Activated naive CD4-positive, alpha-beta T cell treated with anti-CD3 and anti-CD28 coated beads, Interleukin-2, amount 50 U/mL, for 72 hours (primary cell): ENCODE measurements around the gene HERPUD1. TPM values are rescaled to one million over a fixed set of nuclear protein-coding genes. Genes with fewer than 3 reads are reported as not detected.
A peak's percentile ranks its signal among the peaks of the same experiment; 100 is the strongest.
"Not testable (repeated sequence)": the region's sequence is repeated elsewhere in the genome, so short reads cannot be mapped to it uniquely, and the experiment has no call there.

Experiments
- ATAC-seq, 2 donors: fragments of 150-1000 bp; cut with Tn5 transposase; 2 replicates each; pipeline ENCODE4 v1.10.0; 2021; ENCODE audit warnings: mild to moderate bottlenecking in 2 of 2, moderate library complexity in 2 of 2
- DNase-seq, 2 donors: peaks; one replicate each; pipeline ENCODE4 v3.0.0; 2021 to 2022; ENCODE audit warnings: low spot score in 2 of 2
- H3K27ac Mint-ChIP-seq, 2 donors: one replicate each; pipeline ENCODE4 v1.8.0; 2022; ENCODE audit warnings: mild to moderate bottlenecking in 2 of 2, mixed read lengths in 2 of 2
- H3K36me3 Mint-ChIP-seq, 2 donors: one replicate each; pipeline ENCODE4 v1.8.0; 2022; ENCODE audit warnings: mixed read lengths in 2 of 2
- H3K9me3 Mint-ChIP-seq, 2 donors: one replicate each; pipeline ENCODE4 v1.8.0; 2022; ENCODE audit warnings: mixed read lengths in 2 of 2
- total RNA-seq, 2 donors: library from RNA; stranded (reverse); gene quantifications; one replicate each; pipeline ENCODE4 v1.2.3, GENCODE V29; 2022

Gene HERPUD1
- total RNA-seq, 2 donors from 2014 or later, result 146 to 175 TPM

GRCh38 chr16:56977823-56978430, 46.0 kb downstream of the HERPUD1 start:
- Mint-ChIP-seq H3K27ac (peak overlapping the region; percentile 62 to 84), H3K9me3 (no peaks in the 10 kb centered on the region), H3K36me3 (peaks cover 8 to 26% of the 10 kb centered on the region in 2 donors)
- DNase-seq, result no peak
- no peak for ATAC-seq

- DNase-seq (no peak), ATAC-seq (no peak)
- H3K36me3 Mint-ChIP-seq, result peaks cover 18 to 36% of the 10 kb centered on the region in 2 donors
- no peaks in the 10 kb centered on the region for H3K9me3 Mint-ChIP-seq
- peak overlapping the region in 1 of 2 donors; percentile 100 for H3K27ac Mint-ChIP-seq
These were observed 48.2 kb downstream of the HERPUD1 start for GRCh38 chr16:56980201-56980535.

- Mint-ChIP-seq H3K36me3 (peaks cover 26 to 39% of the 10 kb centered on the region in 2 donors), H3K27ac (peak overlapping the region; percentile 88 to 100), H3K9me3 (no peaks in the 10 kb centered on the region)
- no peak for ATAC-seq
- no peak for DNase-seq
These were observed 49.1 kb downstream of the HERPUD1 start for GRCh38 chr16:56980792-56981724.

- no peaks in the 10 kb centered on the region for H3K9me3 Mint-ChIP-seq
- peak overlapping the region; percentile 88 to 100 for H3K27ac Mint-ChIP-seq
- H3K36me3 Mint-ChIP-seq, result peaks cover 31 to 43% of the 10 kb centered on the region in 2 donors
- ATAC-seq (no peak), DNase-seq (no peak)
These were observed 49.9 kb downstream of the HERPUD1 start for GRCh38 chr16:56981729-56982271.

GRCh38 chr16:56982695-56983094, 50.8 kb downstream of the HERPUD1 start:
- H3K27ac Mint-ChIP-seq, result peak overlapping the region; percentile 88 to 100

GRCh38 chr16:56983211-56983751, 51.3 kb downstream of the HERPUD1 start:
- no peaks in the 10 kb centered on the region for H3K9me3 Mint-ChIP-seq
- ATAC-seq, result no peak
- H3K27ac Mint-ChIP-seq, result peak overlapping the region; percentile 88 to 100
- no peak for DNase-seq
- peaks cover 42 to 50% of the 10 kb centered on the region in 2 donors for H3K36me3 Mint-ChIP-seq

More at GRCh38 chr16:56982695-56983094, 50.8 kb downstream of the HERPUD1 start:
- no peaks in the 10 kb centered on the region for H3K9me3 Mint-ChIP-seq
- no peak for ATAC-seq
- H3K36me3 Mint-ChIP-seq, result peaks cover 36 to 45% of the 10 kb centered on the region in 2 donors
- DNase-seq, result no peak

GRCh38 chr16:56984639-56985038, 52.7 kb downstream of the HERPUD1 start:
- H3K27ac Mint-ChIP-seq, result peak overlapping the region; percentile 83 to 100
- peaks cover 54 to 63% of the 10 kb centered on the region in 2 donors for H3K36me3 Mint-ChIP-seq
- no peak for ATAC-seq
- peak in 1 of 2 donors; percentile 55 for DNase-seq
- H3K9me3 Mint-ChIP-seq, result no peaks in the 10 kb centered on the region

- peaks cover 62 to 71% of the 10 kb centered on the region in 2 donors for H3K36me3 Mint-ChIP-seq
- no peaks in the 10 kb centered on the region for H3K9me3 Mint-ChIP-seq
- H3K27ac Mint-ChIP-seq, result peak overlapping the region; percentile 83 to 100
- DNase-seq, result peak in 1 of 2 donors; percentile 54
- ATAC-seq, result no peak
These were observed 53.5 kb downstream of the HERPUD1 start for GRCh38 chr16:56985288-56985961.

- peaks cover 67 to 76% of the 10 kb centered on the region in 2 donors for H3K36me3 Mint-ChIP-seq
- H3K9me3 Mint-ChIP-seq, result no peaks in the 10 kb centered on the region
- no peak for ATAC-seq
- no peak for DNase-seq
- peak overlapping the region; percentile 83 to 100 for H3K27ac Mint-ChIP-seq
These were observed 54.0 kb downstream of the HERPUD1 start for GRCh38 chr16:56985962-56986360.

- Mint-ChIP-seq H3K9me3 (no peaks in the 10 kb centered on the region), H3K36me3 (peaks cover 70 to 76% of the 10 kb centered on the region in 2 donors)
These were observed 54.4 kb downstream of the HERPUD1 start for GRCh38 chr16:56986361-56986760.

GRCh38 chr16:56986908-56987307, 55.0 kb downstream of the HERPUD1 start:
- DNase-seq, ATAC-seq, H3K9me3 Mint-ChIP-seq: not testable (repeated sequence)
- Mint-ChIP-seq H3K36me3 (peaks cover 75 to 76% of the 10 kb centered on the region in 2 donors), H3K27ac (peak overlapping the region; percentile 83 to 100)

More at GRCh38 chr16:56986361-56986760, 54.4 kb downstream of the HERPUD1 start:
- peak overlapping the region; percentile 83 to 100 for H3K27ac Mint-ChIP-seq
- no peak for ATAC-seq
- DNase-seq, result no peak

GRCh38 chr16:56987692-56988091, 55.8 kb downstream of the HERPUD1 start:
- peak overlapping the region; percentile 100 for H3K27ac Mint-ChIP-seq
- ATAC-seq (no peak), DNase-seq (no peak)
- peaks cover 71 to 74% of the 10 kb centered on the region in 2 donors for H3K36me3 Mint-ChIP-seq
- no peaks in the 10 kb centered on the region for H3K9me3 Mint-ChIP-seq

GRCh38 chr16:56988161-56988947, 56.4 kb downstream of the HERPUD1 start:
- DNase-seq, result peak in 1 of 2 donors; percentile 59
- ATAC-seq, result no peak
- H3K36me3 Mint-ChIP-seq, result peaks cover 75% of the 10 kb centered on the region in 2 donors
- no peaks in the 10 kb centered on the region for H3K9me3 Mint-ChIP-seq
- H3K27ac Mint-ChIP-seq, result peak overlapping the region; percentile 100

- H3K9me3 Mint-ChIP-seq, result no peaks in the 10 kb centered on the region
- peak; percentile 74 to 86 for ATAC-seq
- peak; percentile 91 to 96 for DNase-seq
- H3K27ac Mint-ChIP-seq, result peak within 1 kb of the TSS; percentile 100
- peaks cover 83 to 84% of the 10 kb centered on the region in 2 donors for H3K36me3 Mint-ChIP-seq
These were observed 57.3 kb downstream of the HERPUD1 start, which contains the start of gene NLRC5 for GRCh38 chr16:56988948-56989945. NLRC5 (plus strand) TSS chr16:56989557; CDS start chr16:57020713, 31,156 bp downstream.
